Esophagus (tissue), 2 donors: Measurements from ENCODE around the gene EME2. TPM values are rescaled to one million over a fixed set of nuclear protein-coding genes. Genes with fewer than 3 reads are reported as not detected.
"Not testable (repeated sequence)": the region's sequence is repeated elsewhere in the genome, so short reads cannot be mapped to it uniquely, and the experiment has no call there.

Experiments
- H3K27ac ChIP-seq, 2 donors: one replicate each; pipeline ENCODE4 v1.5.1; 2013; ENCODE audit warnings: low read depth in 2 of 2, mild to moderate bottlenecking in 2 of 2, inconsistent platforms in 1 of 2, low read length in 1 of 2, moderate library complexity in 1 of 2
- H3K27me3 ChIP-seq, 2 donors: one replicate each; pipeline ENCODE4 v1.6.1; 2013; ENCODE audit warnings: low read length in 2 of 2, control low read depth in 1 of 2, mild to moderate bottlenecking in 1 of 2; ENCODE audit not compliant: insufficient read depth in 2 of 2, control insufficient read depth in 1 of 2
- H3K36me3 ChIP-seq, 2 donors: one replicate each; pipeline ENCODE4 v1.6.1; 2013; ENCODE audit warnings: low read length in 1 of 2; ENCODE audit not compliant: control insufficient read depth in 2 of 2, insufficient read depth in 2 of 2
- H3K4me1 ChIP-seq, 2 donors: one replicate each; pipeline ENCODE4 v1.6.1; 2013; ENCODE audit warnings: low read length in 1 of 2; ENCODE audit not compliant: control insufficient read depth in 2 of 2, insufficient read depth in 2 of 2
- H3K4me3 ChIP-seq, 2 donors: one replicate each; pipeline ENCODE4 v1.5.1; 2013; ENCODE audit warnings: low read length in 2 of 2, mild to moderate bottlenecking in 2 of 2, low read depth in 1 of 2, moderate library complexity in 1 of 2
- H3K9me3 ChIP-seq, 2 donors: one replicate each; pipeline ENCODE4 v1.6.1; 2013; ENCODE audit warnings: mild to moderate bottlenecking in 2 of 2, low read depth in 1 of 2, low read length in 1 of 2, moderate library complexity in 1 of 2; ENCODE audit not compliant: control insufficient read depth in 2 of 2, insufficient read depth in 1 of 2
- WGBS, 2 donors: extraction: QIAGEN DNeasy Blood & Tissue Kit; methylation state at CpG; one replicate each; pipeline ENCODE4 v1.1.7; 2013; 5-methylcytosine and 5-hydroxymethylcytosine counted together
- polyA plus RNA-seq, 2 donors: library from polyadenylated mRNA; stranded (reverse); fragments of 200-250 nt; gene quantifications; one replicate each; pipeline ENCODE4 v1.2.3, GENCODE V29; 2013
- donor health status: healthy with polysubstance abuse.
- donor health status: Bipolar disorder and iron deficiency.

The EME2 gene
- polyA plus RNA-seq, 2 donors = 6.6 to 23.0 TPM

DNA sequence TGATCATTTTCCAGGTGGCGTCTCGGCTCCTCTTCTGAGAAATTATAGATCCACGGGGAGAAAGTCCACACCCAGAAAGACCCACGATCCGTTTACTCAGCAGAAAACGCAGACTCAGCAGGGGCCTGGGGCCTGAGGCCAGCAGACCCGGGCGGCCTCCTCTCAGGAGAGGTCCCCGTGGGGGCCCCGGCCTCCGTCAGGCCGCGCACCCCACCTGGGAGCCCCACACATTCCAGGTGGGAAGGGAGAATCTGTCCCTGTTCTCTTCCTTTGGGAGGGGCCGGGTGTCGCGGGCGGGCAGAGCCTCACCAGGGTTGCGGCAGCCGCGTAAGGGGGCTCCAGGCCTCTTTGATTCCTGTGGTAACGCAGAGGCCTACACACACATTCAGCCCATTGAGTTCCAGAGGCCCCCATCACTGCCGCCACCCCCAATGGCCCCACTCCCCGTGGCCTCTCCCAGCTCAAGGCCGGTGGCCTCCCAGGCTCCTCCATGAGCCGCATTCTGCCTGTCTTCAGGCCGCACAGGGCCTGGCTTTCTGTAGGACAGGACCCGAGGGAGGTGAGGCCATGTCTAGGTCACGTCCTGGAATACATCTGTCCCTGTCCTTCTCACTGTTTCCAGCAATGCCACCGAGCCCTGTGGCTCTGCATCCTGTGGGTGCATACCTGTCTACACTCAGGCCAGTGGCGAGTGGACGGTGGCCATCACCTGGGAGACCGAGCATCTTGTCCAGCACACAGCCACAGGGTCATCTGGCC lies 22.5 kb downstream of the EME2 start:
- Histone ChIP-seq H3K27ac (no peak overlapping the region), H3K36me3 (peaks cover 0 to 16% of the 10 kb centered on the region in 2 donors), H3K27me3 (no peaks in the 10 kb centered on the region), H3K4me1 (no peaks in the 10 kb centered on the region), H3K4me3 (no peak overlapping the region), H3K9me3 (peaks cover 0 to 5% of the 10 kb centered on the region in 2 donors)
- WGBS, 2 donors = 74 to 87% methylated on average over 27 to 32 of the region's 32 CpGs

DNA sequence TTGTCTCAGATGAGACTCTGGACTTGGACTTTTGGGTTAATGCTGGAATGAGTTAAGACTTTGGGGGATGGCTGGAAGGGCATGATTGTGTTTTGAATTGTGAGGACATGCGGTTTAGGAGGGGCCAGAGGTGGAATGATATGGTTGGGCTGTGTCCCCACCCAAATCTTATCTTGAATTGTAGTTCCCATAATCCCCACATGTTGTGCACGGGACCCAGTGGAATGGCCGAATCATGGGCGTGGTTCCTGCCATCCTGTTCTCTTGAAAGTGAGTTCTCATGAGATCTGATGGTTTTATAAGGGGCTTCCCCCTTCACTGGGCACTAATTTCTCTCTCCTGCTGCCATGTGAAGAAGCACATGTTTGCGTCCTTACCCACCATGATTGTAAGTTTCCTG lies 26.7 kb downstream of the EME2 start:
- not testable (repeated sequence) for H3K36me3 ChIP-seq, H3K27me3 ChIP-seq, H3K9me3 ChIP-seq, H3K27ac ChIP-seq, H3K4me3 ChIP-seq, H3K4me1 ChIP-seq
- WGBS, 2 donors = 75 to 81% methylated on average over 5 of the region's 5 CpGs

DNA sequence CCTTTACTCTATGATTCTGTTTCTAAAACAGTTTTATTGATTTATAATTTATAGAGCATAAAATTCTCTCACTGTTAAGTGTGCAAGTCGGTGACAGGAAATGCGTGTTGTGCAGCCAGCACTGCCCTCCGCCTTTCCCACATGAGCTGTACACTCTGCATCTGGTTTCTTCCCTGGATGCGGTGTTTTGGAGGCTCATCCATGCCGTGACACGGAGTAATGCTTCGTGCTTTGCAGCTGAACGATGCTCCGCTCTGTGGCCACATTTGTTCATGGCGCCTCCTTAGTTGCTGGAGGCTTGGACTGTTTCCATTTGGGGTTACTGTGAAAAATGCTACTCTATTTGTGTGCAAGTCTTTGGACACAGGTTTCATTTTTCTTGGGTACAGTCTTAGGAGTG lies 28.1 kb downstream of the EME2 start:
- Histone ChIP-seq H3K4me1 (no peaks in the 10 kb centered on the region), H3K27ac (no peak overlapping the region), H3K4me3 (no peak overlapping the region), H3K36me3 (no peaks in the 10 kb centered on the region), H3K9me3 (peaks cover 0 to 5% of the 10 kb centered on the region in 2 donors), H3K27me3 (no peaks in the 10 kb centered on the region)
- 75 to 76% methylated on average over 10 of the region's 10 CpGs for WGBS, 2 donors

DNA sequence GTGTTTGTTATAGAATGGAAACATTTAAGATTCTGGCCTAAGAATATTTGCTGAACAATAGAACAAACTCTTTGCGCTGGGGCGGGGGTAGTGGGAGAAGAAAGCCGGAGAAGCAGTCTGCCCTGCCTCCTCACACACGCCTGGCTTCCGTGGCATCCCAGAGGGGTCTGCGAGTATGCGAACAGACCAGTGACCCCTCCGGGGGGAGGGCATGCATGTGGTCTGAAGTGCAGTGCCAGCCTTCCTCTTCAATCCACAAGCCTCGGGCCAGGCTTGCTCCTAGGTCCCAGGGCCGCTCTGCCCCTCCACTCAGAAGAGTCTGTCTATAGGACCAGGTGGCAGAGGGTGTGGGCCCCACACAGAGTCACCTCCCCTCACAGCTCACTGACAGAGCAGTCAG lies 35.0 kb downstream of the EME2 start:
- Histone ChIP-seq H3K36me3 (peaks cover 4 to 24% of the 10 kb centered on the region in 2 donors), H3K27me3 (no peaks in the 10 kb centered on the region), H3K4me1 (no peaks in the 10 kb centered on the region), H3K9me3 (no peaks in the 10 kb centered on the region), H3K27ac (no peak overlapping the region), H3K4me3 (no peak overlapping the region)
- 90 to 91% methylated on average over 10 of the region's 10 CpGs for WGBS, 2 donors

DNA sequence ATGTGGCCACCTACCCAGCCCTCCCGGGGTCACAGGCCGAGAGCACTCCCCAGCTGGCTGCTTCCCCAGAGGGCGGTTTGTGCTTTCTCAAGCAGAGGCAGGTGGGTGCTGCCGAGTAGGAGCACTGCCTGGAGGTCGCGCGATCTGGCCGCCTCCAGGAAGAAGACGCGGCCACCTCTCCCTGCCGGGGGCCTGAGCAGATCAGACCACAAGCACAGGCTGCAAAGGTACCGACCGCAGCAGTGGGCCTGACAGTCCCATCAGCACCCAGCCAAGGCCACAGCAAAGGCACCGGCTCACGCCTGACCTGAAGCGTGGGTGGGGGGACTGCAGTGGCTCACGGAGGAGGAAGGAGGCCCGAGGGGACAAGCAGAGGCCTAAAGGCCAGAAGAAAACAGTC lies 36.1 kb downstream of the EME2 start:
- Histone ChIP-seq H3K4me1 (no peaks in the 10 kb centered on the region), H3K4me3 (no peak overlapping the region), H3K36me3 (peaks cover 4 to 24% of the 10 kb centered on the region in 2 donors), H3K27ac (no peak overlapping the region), H3K9me3 (no peaks in the 10 kb centered on the region), H3K27me3 (no peaks in the 10 kb centered on the region)
- 81 to 88% methylated on average over 18 of the region's 18 CpGs for WGBS, 2 donors

DNA sequence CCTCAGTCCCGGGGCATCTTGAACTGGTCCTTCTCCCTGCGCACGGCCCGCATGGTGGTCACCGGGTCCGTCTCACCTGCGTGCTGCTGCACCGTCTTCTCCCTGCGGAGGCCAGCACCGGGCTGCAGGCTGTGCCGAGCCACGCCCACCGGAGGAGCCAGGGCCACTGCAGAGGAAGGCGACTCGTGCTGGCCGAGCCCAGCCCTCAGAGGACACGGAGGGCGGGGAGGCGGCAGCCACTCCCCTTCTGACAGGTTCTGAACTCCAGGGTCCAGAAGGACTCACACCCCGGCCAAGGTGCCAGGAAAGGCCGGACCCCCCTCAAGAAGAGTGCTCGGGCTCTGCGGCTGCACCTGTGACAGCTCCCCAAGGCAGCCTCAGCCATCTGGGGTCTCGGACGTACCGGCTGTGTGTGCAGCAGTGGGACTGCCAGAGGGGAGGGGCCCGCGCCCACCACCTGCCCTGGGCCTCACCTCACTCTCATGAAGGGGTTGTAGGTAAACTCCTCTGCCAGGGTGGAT lies 36.7 kb downstream of the EME2 start:
- H3K36me3 ChIP-seq = peaks cover 4 to 24% of the 10 kb centered on the region in 2 donors
- WGBS, 2 donors = 70 to 82% methylated on average over 27 to 28 of the region's 28 CpGs
- no peak overlapping the region for H3K4me3 ChIP-seq
- no peaks in the 10 kb centered on the region for H3K9me3 ChIP-seq
- no peaks in the 10 kb centered on the region for H3K4me1 ChIP-seq
- no peak overlapping the region for H3K27ac ChIP-seq
- no peaks in the 10 kb centered on the region for H3K27me3 ChIP-seq

DNA sequence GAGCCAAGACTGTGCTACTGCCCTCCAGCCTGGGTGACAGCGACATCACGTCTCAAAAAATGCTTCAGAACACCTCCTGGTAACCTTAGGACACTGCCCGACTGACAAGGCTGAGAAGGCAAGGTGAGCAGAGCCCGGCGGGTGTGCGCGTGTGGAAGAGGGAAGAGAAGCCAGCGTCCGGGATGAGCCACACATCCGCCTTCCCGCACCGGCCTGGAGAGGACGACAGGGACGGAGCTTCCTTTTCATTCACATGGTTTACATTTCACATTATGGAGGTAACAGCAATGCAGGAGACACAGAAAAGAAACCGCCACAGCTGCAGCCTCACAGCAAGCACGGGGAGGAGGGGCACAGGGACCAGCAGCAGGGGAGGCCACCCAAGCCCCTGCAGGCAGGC lies 37.5 kb downstream of the EME2 start:
- Histone ChIP-seq H3K27me3 (no peaks in the 10 kb centered on the region), H3K36me3 (peaks cover 4 to 24% of the 10 kb centered on the region in 2 donors)
- WGBS, 2 donors = 91 to 96% methylated on average over 16 of the region's 16 CpGs

DNA sequence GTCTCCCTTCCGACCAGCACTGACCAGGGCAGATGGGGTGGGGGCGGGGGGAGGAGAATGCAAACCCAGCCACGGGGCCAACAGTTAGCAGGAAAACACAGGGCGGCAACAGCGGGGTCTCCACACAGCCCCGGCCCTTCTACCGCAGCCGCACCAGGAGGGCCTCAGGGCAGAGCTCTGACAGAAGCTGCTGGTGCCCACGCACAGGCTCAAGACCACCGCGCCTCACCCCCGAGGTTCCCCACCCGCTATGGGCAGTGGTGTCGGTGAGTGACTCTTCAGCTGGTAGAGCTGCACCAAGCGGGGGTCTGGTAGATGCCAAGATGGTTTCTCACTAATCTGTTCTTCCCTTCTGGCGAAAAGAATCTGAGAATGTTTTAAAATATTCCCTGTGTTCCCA lies 37.9 kb downstream of the EME2 start:
- Histone ChIP-seq H3K36me3 (peaks cover 4 to 27% of the 10 kb centered on the region in 2 donors), H3K9me3 (no peaks in the 10 kb centered on the region), H3K27me3 (no peaks in the 10 kb centered on the region), H3K4me3 (no peak overlapping the region), H3K4me1 (no peaks in the 10 kb centered on the region), H3K27ac (no peak overlapping the region)
- 93 to 96% methylated on average over 16 of the region's 16 CpGs for WGBS, 2 donors

More for the DNA sequence above, 37.5 kb downstream of the EME2 start:
- Histone ChIP-seq H3K4me3 (no peak overlapping the region), H3K9me3 (no peaks in the 10 kb centered on the region), H3K27ac (no peak overlapping the region), H3K4me1 (no peaks in the 10 kb centered on the region)

DNA sequence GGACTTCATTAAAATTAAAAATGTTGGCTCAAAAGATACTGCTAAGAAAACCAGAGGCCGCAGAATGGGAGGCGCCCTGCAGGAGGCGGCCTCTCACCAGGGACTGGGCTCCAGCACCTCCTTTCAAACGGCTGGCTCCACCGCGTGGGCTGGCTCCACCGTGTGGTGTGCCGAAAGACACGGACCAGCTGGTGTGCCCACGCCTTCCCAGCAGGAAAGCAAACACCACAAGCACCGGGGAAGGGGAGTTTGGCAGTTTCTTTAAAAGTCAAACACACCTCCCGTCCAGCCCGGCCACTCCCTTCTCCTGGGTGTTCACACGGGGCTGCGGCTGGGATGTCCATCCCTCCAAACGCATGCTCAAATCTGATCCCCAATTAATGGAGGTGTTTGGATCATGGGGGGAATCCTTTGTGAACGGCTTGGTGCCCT lies 40.1 kb downstream of the EME2 start:
- 14 to 15% methylated on average over 17 of the region's 17 CpGs for WGBS, 2 donors
- Histone ChIP-seq H3K27ac (no peak overlapping the region), H3K36me3 (peaks cover 3 to 38% of the 10 kb centered on the region in 2 donors)

DNA sequence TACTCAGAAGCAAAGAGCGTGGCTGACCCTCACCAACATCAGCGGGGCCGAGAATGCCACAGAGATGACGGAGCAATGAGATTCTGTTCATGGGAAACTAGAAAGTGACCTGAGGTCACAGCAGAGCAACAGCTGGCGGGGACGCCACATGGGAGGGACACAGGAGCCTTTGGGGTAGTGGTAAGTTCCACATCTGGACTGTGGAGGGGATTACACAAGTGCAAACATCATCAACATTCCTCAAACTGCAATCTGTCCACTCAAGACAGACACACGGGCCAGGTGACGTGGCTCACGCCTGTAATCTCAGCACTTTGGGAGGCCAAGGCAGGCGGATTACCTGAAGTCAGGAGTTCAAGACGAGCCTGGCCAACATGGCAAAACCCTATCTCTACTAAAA lies 42.9 kb downstream of the EME2 start:
- H3K27me3 ChIP-seq = no peaks in the 10 kb centered on the region
- H3K9me3 ChIP-seq = no peaks in the 10 kb centered on the region
- H3K27ac ChIP-seq = no peak overlapping the region
- H3K36me3 ChIP-seq = peaks cover 0 to 39% of the 10 kb centered on the region in 2 donors
- no peaks in the 10 kb centered on the region for H3K4me1 ChIP-seq
- 88 to 91% methylated on average over 11 of the region's 11 CpGs for WGBS, 2 donors
- no peak overlapping the region for H3K4me3 ChIP-seq

More for the DNA sequence above, 40.1 kb downstream of the EME2 start:
- H3K4me3 ChIP-seq = no peak overlapping the region
- H3K9me3 ChIP-seq = no peaks in the 10 kb centered on the region
- no peaks in the 10 kb centered on the region for H3K4me1 ChIP-seq
- no peaks in the 10 kb centered on the region for H3K27me3 ChIP-seq
